Peyer's patch (tissue), 4 donors: ENCODE data around the gene ZNF737.

Source experiments
- POLR2A ChIP-seq, 2 donors: fragments of 450-650 bp; IDR thresholded peaks; one replicate each; pipeline ENCODE4 v1.5.1; 2017; ENCODE audit warnings: antibody characterized with exemption in 2 of 2, mild to moderate bottlenecking in 2 of 2, moderate library complexity in 2 of 2
- TF ChIP-seq, protein P1 (sequence below), 6 experiments: fragments of 450-650 bp in 4 of 6; fragments of 200-600 bp in 2 of 6; sonication (generic) in 1 of 6; IDR thresholded peaks; one replicate each; pipeline ENCODE4 v1.5.1; 2017 to 2019; ENCODE audit warnings: antibody characterized with exemption in 6 of 6, mild to moderate bottlenecking in 3 of 6, moderate library complexity in 1 of 6

DNA sequence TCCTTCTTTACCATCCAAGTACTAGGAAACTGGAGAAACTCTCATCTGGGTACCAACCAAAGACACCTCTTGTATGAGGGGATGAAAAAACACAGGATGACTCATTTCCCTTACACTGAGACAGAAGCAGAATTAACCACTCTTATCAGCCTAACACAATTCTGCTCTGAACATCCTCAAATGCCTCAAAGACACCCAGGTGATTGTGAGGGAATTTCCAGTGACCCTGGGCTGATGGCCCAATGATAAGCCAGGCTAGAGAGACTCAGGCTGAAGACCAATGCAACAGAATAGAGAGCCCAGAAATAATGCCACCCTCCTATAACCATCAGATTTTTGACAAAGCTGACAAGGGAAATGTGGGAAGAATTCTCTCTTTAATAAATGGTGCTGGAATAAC, 7.0 kb downstream of the ZNF737 start:
- TF ChIP-seq, protein P1, sequence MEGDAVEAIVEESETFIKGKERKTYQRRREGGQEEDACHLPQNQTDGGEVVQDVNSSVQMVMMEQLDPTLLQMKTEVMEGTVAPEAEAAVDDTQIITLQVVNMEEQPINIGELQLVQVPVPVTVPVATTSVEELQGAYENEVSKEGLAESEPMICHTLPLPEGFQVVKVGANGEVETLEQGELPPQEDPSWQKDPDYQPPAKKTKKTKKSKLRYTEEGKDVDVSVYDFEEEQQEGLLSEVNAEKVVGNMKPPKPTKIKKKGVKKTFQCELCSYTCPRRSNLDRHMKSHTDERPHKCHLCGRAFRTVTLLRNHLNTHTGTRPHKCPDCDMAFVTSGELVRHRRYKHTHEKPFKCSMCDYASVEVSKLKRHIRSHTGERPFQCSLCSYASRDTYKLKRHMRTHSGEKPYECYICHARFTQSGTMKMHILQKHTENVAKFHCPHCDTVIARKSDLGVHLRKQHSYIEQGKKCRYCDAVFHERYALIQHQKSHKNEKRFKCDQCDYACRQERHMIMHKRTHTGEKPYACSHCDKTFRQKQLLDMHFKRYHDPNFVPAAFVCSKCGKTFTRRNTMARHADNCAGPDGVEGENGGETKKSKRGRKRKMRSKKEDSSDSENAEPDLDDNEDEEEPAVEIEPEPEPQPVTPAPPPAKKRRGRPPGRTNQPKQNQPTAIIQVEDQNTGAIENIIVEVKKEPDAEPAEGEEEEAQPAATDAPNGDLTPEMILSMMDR (IDR thresholded peaks at IDR 0.05), result no peak
- no peak for TF ChIP-seq POLR2A (IDR thresholded peaks at IDR 0.05)
